SK-N-SH (cell line): Measurements from ENCODE around the gene SLC30A3.

Experiments
- JUND ChIP-seq: IDR thresholded peaks from 2 replicates; pipeline ENCODE4 v1.4.0; 2012
- RAD21 ChIP-seq: IDR thresholded peaks from 2 replicates; pipeline ENCODE4 v1.6.1; 2012; ENCODE audit warnings: mild to moderate bottlenecking, low read length

DNA sequence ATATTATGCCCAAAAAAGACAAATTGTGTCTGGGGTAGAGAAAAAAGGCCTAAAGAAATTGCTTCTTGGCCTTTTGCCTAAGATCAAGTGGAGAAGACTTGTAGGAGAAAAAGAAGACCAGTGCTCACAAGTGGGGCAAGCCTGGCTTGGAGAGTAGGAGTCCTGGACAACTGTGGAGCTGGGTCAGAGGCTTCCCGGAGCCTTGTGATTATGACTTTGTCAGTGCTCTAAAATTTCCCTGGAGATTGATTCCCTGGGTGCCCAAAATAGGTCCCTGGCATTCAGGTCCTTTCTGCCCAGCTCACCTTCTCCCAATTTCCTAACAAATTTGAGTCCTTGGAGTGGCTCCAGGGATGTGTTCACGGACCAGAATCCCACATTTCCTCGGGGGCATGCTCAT, 18.6 kb upstream of the SLC30A3 start:
- TF ChIP-seq JUND, result no peak
- no peak for TF ChIP-seq RAD21
